ENCODE data around the gene GGTLC2.

The GGTLC2 gene

DNA sequence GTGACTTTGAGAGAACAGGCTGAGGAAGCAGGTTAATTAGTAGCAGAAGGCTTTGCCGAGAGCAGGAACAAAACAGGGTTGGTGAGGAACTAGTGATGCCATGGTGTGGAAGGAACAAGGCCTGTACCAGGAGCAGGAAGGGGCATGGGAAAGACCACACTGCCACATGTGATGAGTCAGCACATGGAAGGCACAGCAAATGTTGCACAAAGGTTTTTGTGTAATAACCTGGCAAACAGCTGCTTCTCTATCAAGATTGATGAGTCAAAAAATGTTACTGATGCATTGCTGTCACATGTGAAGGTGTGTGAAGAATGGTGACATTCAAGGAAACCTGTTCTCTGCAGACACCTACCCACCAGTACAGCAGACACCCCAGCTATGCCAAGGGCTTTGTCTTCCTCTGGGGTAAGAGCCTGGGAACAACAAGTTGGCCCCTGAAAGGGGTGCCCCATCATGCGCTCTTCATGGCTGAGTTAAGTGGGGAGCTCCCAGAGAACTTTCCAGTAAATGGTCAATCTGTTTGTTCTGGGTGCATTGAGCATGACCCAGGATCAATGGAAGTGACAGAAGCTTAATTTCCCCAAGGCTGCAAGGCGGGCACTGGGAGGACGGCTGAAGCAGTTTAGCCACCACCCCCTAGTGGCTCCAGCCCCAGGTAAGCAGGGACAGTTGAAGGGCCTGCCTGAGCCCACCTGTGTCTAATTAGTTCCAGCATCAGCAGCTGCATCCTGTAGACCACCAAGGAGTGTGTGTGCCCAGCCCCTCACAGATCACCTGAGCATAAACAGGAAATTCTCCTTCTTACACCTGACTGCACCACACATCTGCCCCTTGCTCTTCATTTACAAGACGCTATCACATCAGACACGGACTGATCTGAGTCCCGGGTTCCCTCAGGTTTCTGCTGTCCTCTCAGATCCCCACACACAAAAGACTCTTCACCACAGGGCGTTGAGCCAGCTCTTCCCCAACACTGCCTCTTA lies 47.6 kb downstream of the GGTLC2 start:
- peak; percentile 78 for DNase-seq (ENCODE audit: low spot score)

DNA sequence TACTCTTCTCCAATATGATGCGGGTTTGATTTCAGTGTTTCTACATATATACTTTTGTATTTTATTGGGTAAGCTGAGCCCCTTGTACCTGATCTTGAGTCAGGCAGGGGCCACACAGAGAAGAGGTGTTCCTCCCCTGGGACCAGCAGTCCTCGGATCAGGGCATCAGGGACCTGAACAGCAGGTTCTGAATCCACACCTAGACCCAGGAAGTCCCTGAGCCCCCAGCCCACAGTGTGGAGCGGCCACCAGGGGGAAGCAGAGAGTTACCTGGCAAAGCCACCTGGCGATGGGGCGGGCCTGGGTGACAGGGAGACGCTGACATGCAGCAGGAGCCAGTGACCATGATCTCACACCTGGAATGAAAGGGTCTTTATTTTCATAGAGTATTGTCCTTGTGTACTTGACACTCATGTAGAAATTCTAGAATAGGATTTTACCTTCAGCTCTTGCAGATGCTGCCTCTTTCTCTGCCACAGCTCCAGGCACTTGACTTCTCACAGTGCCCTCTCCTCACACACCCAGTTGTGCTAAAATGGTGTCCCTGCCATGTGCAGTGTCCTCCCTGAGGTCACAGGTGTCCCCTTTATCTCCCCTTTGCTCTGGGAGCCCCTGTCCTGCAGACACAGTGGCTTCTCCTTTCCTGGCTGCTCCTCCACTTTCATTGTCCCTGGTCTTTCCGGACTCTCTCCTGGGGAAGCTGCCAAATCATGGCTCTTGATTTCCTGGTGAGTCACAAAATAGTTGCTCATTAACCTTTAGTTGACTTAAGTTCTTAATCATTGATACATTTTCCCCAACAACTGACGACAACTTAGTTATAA lies 48.5 kb downstream of the GGTLC2 start:
- DNase-seq (ENCODE audit: low spot score): peak; percentile 89

DNA sequence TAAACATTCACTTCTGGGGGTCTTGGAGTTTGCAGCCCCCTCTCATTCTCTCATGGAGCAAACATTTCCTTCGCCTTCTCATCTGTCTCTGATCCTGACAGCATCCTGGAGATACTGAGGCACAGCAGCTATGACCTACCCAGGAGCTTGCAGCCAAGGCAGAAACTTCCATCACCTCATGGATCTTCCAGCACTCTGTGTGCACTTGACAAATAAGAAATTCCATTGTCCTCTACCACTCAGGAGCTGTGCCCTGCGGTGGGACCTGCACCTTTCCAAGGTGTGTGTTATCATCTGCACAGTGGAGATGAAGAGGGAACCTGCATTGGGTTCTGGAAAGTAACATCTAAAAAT lies 49.1 kb downstream of the GGTLC2 start:
- DNase-seq (ENCODE audit: low spot score): no peak

DNA sequence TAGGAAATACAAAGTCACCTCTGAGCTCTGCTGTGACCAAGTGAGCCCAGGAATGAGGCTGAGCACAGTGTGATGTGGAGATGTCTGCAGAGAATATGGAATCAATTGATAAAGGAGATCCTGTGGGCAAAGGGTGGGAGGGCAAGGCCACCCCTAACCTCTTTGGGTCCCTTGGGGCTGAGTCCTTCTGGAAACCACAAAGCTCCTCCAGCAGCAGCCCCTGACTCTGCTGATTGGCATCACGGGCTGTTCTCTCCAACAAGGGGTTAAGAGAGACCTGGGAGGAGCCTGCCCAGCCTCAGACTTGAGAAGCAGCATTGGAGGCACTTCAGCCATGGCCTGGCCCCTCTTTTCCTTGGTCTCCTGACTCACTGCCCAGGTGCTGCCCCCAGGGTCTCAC lies 49.7 kb downstream of the GGTLC2 start:
- no peak for DNase-seq (ENCODE audit: low spot score)

DNA sequence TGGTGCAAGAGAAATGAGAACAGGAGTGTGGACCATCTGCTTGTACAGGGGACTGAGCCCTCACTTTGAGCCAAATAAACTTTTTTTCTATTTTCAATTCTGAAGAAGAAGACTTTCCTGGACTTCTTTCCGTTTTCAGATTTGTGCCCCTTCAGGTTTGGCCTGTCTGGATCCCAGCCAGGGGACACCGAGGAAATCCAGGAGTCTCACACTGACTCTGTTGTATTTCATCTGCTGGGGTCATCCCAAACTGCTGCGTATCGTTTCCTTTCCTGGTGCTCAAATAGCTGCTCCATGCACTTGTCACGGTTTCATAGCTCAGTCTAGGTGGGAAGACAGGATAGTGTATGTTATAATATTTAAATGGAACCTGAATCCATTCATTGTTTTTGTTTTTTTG lies 51.7 kb downstream of the GGTLC2 start:
- DNase-seq (ENCODE audit: low spot score): no peak

Data from kidney tubule cell (primary cell).